VCaP (cell line): ENCODE results near the gene METRN.
"Not testable (repeated sequence)": the region's sequence is repeated elsewhere in the genome, so short reads cannot be mapped to it uniquely, and the experiment has no call there.

Source experiments
- H3K27ac ChIP-seq: fragments of 450-650 bp; 2 replicates; pipeline ENCODE4 v1.5.1; 2017
- CTCF ChIP-seq: fragments of 450-650 bp; conservative IDR thresholded peaks from 2 replicates; pipeline ENCODE4 v1.5.1; 2017; ENCODE audit warnings: mild to moderate bottlenecking, moderate library complexity

METRN gene

GRCh38 chr16:709566-710499 lies 5.1 kb upstream of the METRN start:
- no peak overlapping the region for H3K27ac ChIP-seq
- no peak for TF ChIP-seq CTCF

- TF ChIP-seq CTCF, result no peak
- H3K27ac ChIP-seq, result no peak overlapping the region
Measured at GRCh38 chr16:710500-711075, 4.3 kb upstream of the METRN start.

- no peak for TF ChIP-seq CTCF
- H3K27ac ChIP-seq, result no peak overlapping the region
Measured at GRCh38 chr16:711084-711483, 3.8 kb upstream of the METRN start.

GRCh38 chr16:711548-712320 lies 3.2 kb upstream of the METRN start:
- TF ChIP-seq CTCF, result peak; percentile 89
- H3K27ac ChIP-seq, result no peak overlapping the region

GRCh38 chr16:712740-713250 lies 2.1 kb upstream of the METRN start:
- not testable (repeated sequence) for H3K27ac ChIP-seq
- TF ChIP-seq CTCF, result peak; percentile 37

GRCh38 chr16:714079-714478 lies 839 bp upstream of the METRN start:
- 0 out of 2 replicates have a peak overlapping the region, but pooled peaks have one; percentile 3 for H3K27ac ChIP-seq
- TF ChIP-seq CTCF, result no peak
